HepG2 (cell line): Measurements from ENCODE around the gene ZNF556. TPM values are rescaled to one million over a fixed set of nuclear protein-coding genes. Genes with fewer than 3 reads are reported as not detected.

Source experiments
- ATF6 ChIP-seq: sonication (generic); formaldehyde crosslinking; conservative IDR thresholded peaks from 2 replicates; pipeline ENCODE4 v1.4.0; 2020; ENCODE audit warnings: missing genetic modification reagents
- CREBL2 ChIP-seq: sonication (generic); formaldehyde crosslinking; IDR thresholded peaks from 2 replicates; pipeline ENCODE4 v1.8.1; 2023; ENCODE audit warnings: missing genetic modification reagents, mild to moderate bottlenecking, borderline replicate concordance
- GATAD2A ChIP-seq: IDR thresholded peaks from 2 replicates; pipeline ENCODE4 v1.6.1; 2016
- HNF4G ChIP-seq, 2 experiments: sonication (generic) in 1 of 2; formaldehyde crosslinking in 1 of 2; IDR thresholded peaks; 2 replicates each; pipeline versions ENCODE4 v1.4.0 to v1.6.1; 2011 to 2020; ENCODE audit warnings: borderline replicate concordance in 2 of 2, low read depth in 2 of 2, mild to moderate bottlenecking in 2 of 2, low read length in 1 of 2, missing genetic modification reagents in 1 of 2, moderate library complexity in 1 of 2
- IKZF4 ChIP-seq: sonication (generic); formaldehyde crosslinking; IDR thresholded peaks from 2 replicates; pipeline ENCODE4 v1.5.1; 2020; ENCODE audit warnings: borderline replicate concordance, mild to moderate bottlenecking, low read depth, missing genetic modification reagents; ENCODE audit errors: not compliant biosample characterization
- LRRFIP1 ChIP-seq: sonication (generic); formaldehyde crosslinking; conservative IDR thresholded peaks from 2 replicates; pipeline ENCODE4 v1.4.0; 2020; ENCODE audit warnings: missing genetic modification reagents
- MTERF4 ChIP-seq: sonication (generic); formaldehyde crosslinking; IDR thresholded peaks from 2 replicates; pipeline ENCODE4 v1.8.0; 2023; ENCODE audit warnings: mild to moderate bottlenecking, missing genetic modification reagents
- NFE2 ChIP-seq: sonication (generic); formaldehyde crosslinking; IDR thresholded peaks from 2 replicates; pipeline ENCODE4 v1.4.0; 2020; ENCODE audit warnings: missing genetic modification reagents
- NR3C1 ChIP-seq: sonication (generic); formaldehyde crosslinking; IDR thresholded peaks from 2 replicates; pipeline ENCODE4 v1.4.0; 2020; ENCODE audit warnings: missing genetic modification reagents
- RXRA ChIP-seq: sonication (generic); formaldehyde crosslinking; IDR thresholded peaks from 2 replicates; pipeline ENCODE4 v1.5.1; 2020; ENCODE audit warnings: missing genetic modification reagents
- SATB2 ChIP-seq: sonication (generic); formaldehyde crosslinking; IDR thresholded peaks from 2 replicates; pipeline ENCODE4 v1.5.0; 2020; ENCODE audit warnings: missing genetic modification reagents
- SSRP1 ChIP-seq: IDR thresholded peaks from 2 replicates; pipeline ENCODE4 v1.6.1; 2016; ENCODE audit warnings: control low read depth
- TARDBP ChIP-seq: sonication (generic); formaldehyde crosslinking; IDR thresholded peaks from 2 replicates; pipeline ENCODE4 v1.8.0; 2022; ENCODE audit warnings: mild to moderate bottlenecking, missing genetic modification reagents
- THAP8 ChIP-seq: sonication (generic); formaldehyde crosslinking; IDR thresholded peaks from 2 replicates; pipeline ENCODE4 v1.5.1; 2020; ENCODE audit warnings: missing genetic modification reagents, mild to moderate bottlenecking, borderline replicate concordance
- ZBTB8A ChIP-seq: sonication (generic); formaldehyde crosslinking; IDR thresholded peaks from 2 replicates; pipeline ENCODE4 v1.4.0; 2020; ENCODE audit warnings: mild to moderate bottlenecking, low read depth, missing genetic modification reagents, borderline replicate concordance
- ZFP41 ChIP-seq: sonication (generic); formaldehyde crosslinking; IDR thresholded peaks from 2 replicates; pipeline ENCODE4 v1.4.0; 2020; ENCODE audit warnings: mild to moderate bottlenecking, missing genetic modification reagents, borderline replicate concordance
- ZNF383 ChIP-seq: sonication (generic); formaldehyde crosslinking; IDR thresholded peaks from 2 replicates; pipeline ENCODE4 v1.4.0; 2020; ENCODE audit warnings: missing genetic modification reagents, mild to moderate bottlenecking, borderline replicate concordance
- ZNF512 ChIP-seq: sonication (generic); formaldehyde crosslinking; IDR thresholded peaks from 2 replicates; pipeline ENCODE4 v1.4.0; 2020; ENCODE audit warnings: mild to moderate bottlenecking, missing genetic modification reagents
- ZNF552 ChIP-seq: sonication (generic); formaldehyde crosslinking; IDR thresholded peaks from 2 replicates; pipeline ENCODE4 v1.9.0; 2022; ENCODE audit warnings: missing genetic modification reagents, mild to moderate bottlenecking, borderline replicate concordance
- ZNF572 ChIP-seq: sonication (generic); formaldehyde crosslinking; IDR thresholded peaks from 2 replicates; pipeline ENCODE4 v1.5.1; 2020; ENCODE audit warnings: mild to moderate bottlenecking, missing genetic modification reagents
- ZNF614 ChIP-seq: IDR thresholded peaks from 2 replicates; pipeline ENCODE4 v1.6.1; 2018; ENCODE audit warnings: missing biosample characterization, missing genetic modification reagents, inconsistent platforms, borderline replicate concordance
- ZSCAN12 ChIP-seq: sonication (generic); formaldehyde crosslinking; IDR thresholded peaks from 2 replicates; pipeline ENCODE4 v1.9.0; 2021; ENCODE audit warnings: mild to moderate bottlenecking, missing genetic modification reagents
- polyA plus RNA-seq, 8 experiments: library from polyadenylated mRNA; depleted of rRNA in 3 of 8; stranded (reverse) in 7 of 8; unstranded in 1 of 8; fragments of >200 nt; fragmentation: Illumina TruSeq in 4 of 8; extraction: Trizol in 4 of 8; gene quantifications; 2 replicates each; pipeline versions ENCODE4 v1.2.1 to v1.2.3, GENCODE V29; 2011 to 2016; ENCODE audit warnings: low read depth in 4 of 8, missing spikeins in 1 of 8, mixed read lengths in 1 of 8; ENCODE audit not compliant: insufficient read depth in 1 of 8
- total RNA-seq, 5 experiments: library from RNA; depleted of rRNA; stranded (reverse); fragments of >200 nt; fragmentation: Illumina TruSeq; extraction: Trizol; gene quantifications; 2 replicates each; pipeline ENCODE4 v1.2.3, GENCODE V29; 2016; ENCODE audit warnings: low read depth in 1 of 5

Gene ZNF556
- total and polyA plus RNA-seq, 2 of the 13 experiments (the other 11 are each of a cell fraction or from before 2014, with no cell fraction given) = 4.2 to 28.6 TPM

GRCh38 chr19:2819540-2820111 lies 47.5 kb upstream of the ZNF556 start, which contains the start of gene ZNF554 (continued):
- TF ChIP-seq ZNF512 (CRISPR knock-in tag) = no peak
- peak; percentile 93 for TF ChIP-seq ZNF614
- no peak for TF ChIP-seq IKZF4 (CRISPR knock-in tag)
- no peak for TF ChIP-seq ZSCAN12 (CRISPR knock-in tag)
- TF ChIP-seq THAP8 = no peak
- no peak for TF ChIP-seq CREBL2 (CRISPR knock-in tag)
- TF ChIP-seq GATAD2A = peak; percentile 79
- 0 out of 2 replicates have a peak, but pooled peaks have one; percentile 58 for TF ChIP-seq SSRP1 (CRISPR knock-in tag)
- peak; percentile 92; the same call in 1 of the 2 replicates for TF ChIP-seq TARDBP (CRISPR knock-in tag)
- no peak for TF ChIP-seq ZNF572 (CRISPR knock-in tag)
- TF ChIP-seq ATF6 = no peak
- no peak for TF ChIP-seq ZBTB8A
- TF ChIP-seq NFE2 (CRISPR knock-in tag) = no peak
- no peak; the same call in 1 of the 2 replicates for TF ChIP-seq MTERF4
- peak; percentile 50; the same call in 1 of the 2 replicates for TF ChIP-seq ZNF552 (CRISPR knock-in tag)
- peak; percentile 30; the same call in 1 of the 2 replicates for TF ChIP-seq HNF4G (IDR thresholded peaks at IDR 0.05; ENCODE audit: borderline replicate concordance, low read depth, low read length)
- TF ChIP-seq HNF4G (CRISPR knock-in tag; IDR thresholded peaks at IDR 0.05; ENCODE audit: borderline replicate concordance, low read depth) = peak; percentile 46; the same call in 1 of the 2 replicates
- no peak for TF ChIP-seq ZFP41 (CRISPR knock-in tag)
- TF ChIP-seq SATB2 (CRISPR knock-in tag) = no peak
- TF ChIP-seq LRRFIP1 (CRISPR knock-in tag) = no peak
- TF ChIP-seq NR3C1 (CRISPR knock-in tag) = no peak
- peak; percentile 56 for TF ChIP-seq RXRA (CRISPR knock-in tag)
- no peak for TF ChIP-seq ZNF383 (CRISPR knock-in tag)
